ENCODE data around the gene ELP6.
"Not testable (repeated sequence)": the region's sequence is repeated elsewhere in the genome, so short reads cannot be mapped to it uniquely, and the experiment has no call there.

ELP6 gene

GRCh38 chr3:47512416-47513124 is 942 bp downstream of the ELP6 start:
- DNase-seq (ENCODE audit: low read depth), result no peak

GRCh38 chr3:47505267-47505666 is 8.2 kb downstream of the ELP6 start:
- not testable (repeated sequence) for DNase-seq (ENCODE audit: low read depth)

GRCh38 chr3:47504113-47504512 is 9.4 kb downstream of the ELP6 start:
- DNase-seq (ENCODE audit: low read depth), result no peak

- no peak for DNase-seq (ENCODE audit: low read depth)
Measured at GRCh38 chr3:47503033-47503432, 10.5 kb downstream of the ELP6 start.

- DNase-seq (ENCODE audit: low read depth), result no peak
Measured at GRCh38 chr3:47496892-47497291, 16.6 kb downstream of the ELP6 start.

- DNase-seq (ENCODE audit: low read depth), result no peak
Measured at GRCh38 chr3:47495886-47496285, 17.6 kb downstream of the ELP6 start.

GRCh38 chr3:47495111-47495510 is 18.4 kb downstream of the ELP6 start:
- no peak for DNase-seq (ENCODE audit: low read depth)

GRCh38 chr3:47491777-47492176 is 21.7 kb downstream of the ELP6 start:
- no peak for DNase-seq (ENCODE audit: low read depth)

GRCh38 chr3:47491186-47491585 is 22.3 kb downstream of the ELP6 start:
- no peak for DNase-seq (ENCODE audit: low read depth)

GRCh38 chr3:47487265-47487664 is 26.2 kb downstream of the ELP6 start:
- DNase-seq (ENCODE audit: low read depth), result no peak

- DNase-seq (ENCODE audit: low read depth), result no peak
Measured at GRCh38 chr3:47485812-47486211, 27.7 kb downstream of the ELP6 start.

GRCh38 chr3:47482366-47482765 is 31.1 kb downstream of the ELP6 start:
- DNase-seq (ENCODE audit: low read depth), result no peak

- DNase-seq (ENCODE audit: low read depth), result not testable (repeated sequence)
Measured at GRCh38 chr3:47481763-47482162, 31.7 kb downstream of the ELP6 start.

- not testable (repeated sequence) for DNase-seq (ENCODE audit: low read depth)
Measured at GRCh38 chr3:47480267-47480666, 33.2 kb downstream of the ELP6 start.

- DNase-seq (ENCODE audit: low read depth), result no peak
Measured at GRCh38 chr3:47479826-47480160, 33.7 kb downstream of the ELP6 start.

GRCh38 chr3:47478022-47478421 is 35.5 kb downstream of the ELP6 start:
- no peak for DNase-seq (ENCODE audit: low read depth)

GRCh38 chr3:47476644-47477199 is 36.8 kb downstream of the ELP6 start:
- no peak for DNase-seq (ENCODE audit: low read depth)

GRCh38 chr3:47476330-47476626 is 37.2 kb downstream of the ELP6 start:
- no peak for DNase-seq (ENCODE audit: low read depth)

- peak; percentile 98 for DNase-seq (ENCODE audit: low read depth)
Measured at GRCh38 chr3:47475570-47476329, 37.8 kb downstream of the ELP6 start, which contains the start of gene SCAP. TSS of gene SCAP (minus strand) at chr3:47475941. CDS start at chr3:47442993, 32,948 bp downstream.

- DNase-seq (ENCODE audit: low read depth), result no peak
Measured at GRCh38 chr3:47475029-47475569, 38.4 kb downstream of the ELP6 start.

- DNase-seq (ENCODE audit: low read depth), result no peak
Measured at GRCh38 chr3:47473391-47473790, 40.1 kb downstream of the ELP6 start.

GRCh38 chr3:47469616-47470015 is 43.9 kb downstream of the ELP6 start:
- DNase-seq (ENCODE audit: low read depth), result no peak

GRCh38 chr3:47468315-47468714 is 45.2 kb downstream of the ELP6 start:
- DNase-seq (ENCODE audit: low read depth), result not testable (repeated sequence)

Data from activated T-cell treated with anti-CD3 and anti-CD28 coated beads for 1 hour (primary cell).